Measurements from ENCODE around the gene CBFA2T2. TPM values are rescaled to one million over a fixed set of nuclear protein-coding genes. Genes with fewer than 3 reads are reported as not detected.

The CBFA2T2 gene
- polyA plus RNA-seq, 3 donors, result 1.7 to 9.7 (median 4.9) TPM

- Histone ChIP-seq H3K27me3 (ENCODE audit: control insufficient read depth in 2 of 2, insufficient read depth in 2 of 2, low read length in 2 of 2) (no peaks in the 10 kb centered on the region), H3K4me1 (ENCODE audit: control insufficient read depth in 1 of 2, insufficient read depth in 2 of 2, low read length in 2 of 2) (no peaks in the 10 kb centered on the region), H3K36me3 (replicated peaks in 1 of 2; ENCODE audit: control insufficient read depth in 1 of 2, insufficient read depth in 2 of 2, low read length in 2 of 2) (peaks cover 31 to 59% of the 10 kb centered on the region in 2 donors), H3K9ac (ENCODE audit: insufficient read depth, low read length, poor library complexity, severe bottlenecking) (no peak overlapping the region), H3K9me3 (replicated peaks in 1 of 2; ENCODE audit: control insufficient read depth in 1 of 2, insufficient read depth in 1 of 2, low read length in 2 of 2) (no peaks in the 10 kb centered on the region), H3K27ac (ENCODE audit: low read depth in 1 of 2, low read length in 2 of 2) (no peak overlapping the region), H3K79me2 (ENCODE audit: insufficient read depth, low read length) (no peaks in the 10 kb centered on the region), H2AFZ (ENCODE audit: insufficient read depth, low read depth, low read length, poor library complexity, severe bottlenecking) (no peak overlapping the region), H3K4me2 (replicated peaks; ENCODE audit: extremely low read depth, low read length, poor library complexity, severe bottlenecking) (no peak overlapping the region), H3K4me3 (replicated peaks in 1 of 3; ENCODE audit: low read depth in 2 of 3, low read length in 3 of 3) (no peak overlapping the region), H4K20me1 (ENCODE audit: insufficient read depth, low read length) (no peaks in the 10 kb centered on the region)
- TF ChIP-seq CTCF (IDR thresholded peaks at IDR 0.05), result no peak
- H3K4me3 Mint-ChIP-seq, result no peak overlapping the region
- DNase-seq, result no peak
- H3K27me3 Mint-ChIP-seq (ENCODE audit: low read depth in 3 of 3), result no peaks in the 10 kb centered on the region
- H3K9me3 Mint-ChIP-seq, result no peaks in the 10 kb centered on the region
- WGBS (ENCODE audit: insufficient coverage), result 92% methylated on average over 3 of the region's 4 CpGs
- H3K4me1 Mint-ChIP-seq, result no peaks in the 10 kb centered on the region
- intact Hi-C loops (cut with micrococcal nuclease), result no loop called here
- H3K27ac Mint-ChIP-seq, result no peak overlapping the region
- peaks cover 44 to 61% of the 10 kb centered on the region in 2 donors for H3K36me3 Mint-ChIP-seq
These were observed 155.1 kb downstream of the CBFA2T2 start for GRCh38 chr20:33645072-33645358.

- H3K36me3 ChIP-seq (replicated peaks in 1 of 2; ENCODE audit: control insufficient read depth in 1 of 2, insufficient read depth in 2 of 2, low read length in 2 of 2), result peaks cover 28 to 55% of the 10 kb centered on the region in 2 donors
These were observed 155.5 kb downstream of the CBFA2T2 start for GRCh38 chr20:33645396-33645795.

More at GRCh38 chr20:33645396-33645795, 155.5 kb downstream of the CBFA2T2 start:
- H3K36me3 Mint-ChIP-seq, result peaks cover 41 to 57% of the 10 kb centered on the region in 2 donors
- Histone ChIP-seq H3K4me2 (replicated peaks; ENCODE audit: extremely low read depth, low read length, poor library complexity, severe bottlenecking) (no peak overlapping the region), H3K9ac (ENCODE audit: insufficient read depth, low read length, poor library complexity, severe bottlenecking) (no peak overlapping the region), H2AFZ (ENCODE audit: insufficient read depth, low read depth, low read length, poor library complexity, severe bottlenecking) (no peak overlapping the region), H3K9me3 (replicated peaks in 1 of 2; ENCODE audit: control insufficient read depth in 1 of 2, insufficient read depth in 1 of 2, low read length in 2 of 2) (no peaks in the 10 kb centered on the region), H3K4me1 (ENCODE audit: control insufficient read depth in 1 of 2, insufficient read depth in 2 of 2, low read length in 2 of 2) (no peaks in the 10 kb centered on the region), H3K79me2 (ENCODE audit: insufficient read depth, low read length) (no peaks in the 10 kb centered on the region), H3K4me3 (replicated peaks in 1 of 3; ENCODE audit: low read depth in 2 of 3, low read length in 3 of 3) (no peak overlapping the region), H4K20me1 (ENCODE audit: insufficient read depth, low read length) (no peaks in the 10 kb centered on the region), H3K27me3 (ENCODE audit: control insufficient read depth in 2 of 2, insufficient read depth in 2 of 2, low read length in 2 of 2) (no peaks in the 10 kb centered on the region), H3K27ac (ENCODE audit: low read depth in 1 of 2, low read length in 2 of 2) (no peak overlapping the region)
- no peak overlapping the region for H3K4me3 Mint-ChIP-seq
- no peaks in the 10 kb centered on the region for H3K9me3 Mint-ChIP-seq
- no peaks in the 10 kb centered on the region for H3K27me3 Mint-ChIP-seq (ENCODE audit: low read depth in 3 of 3)
- intact Hi-C loops (cut with micrococcal nuclease), result no loop called here
- no CpG with 5 or more reads among the region's 2 CpGs for WGBS (ENCODE audit: insufficient coverage)
- no peak overlapping the region for H3K27ac Mint-ChIP-seq
- no peak for DNase-seq
- no peaks in the 10 kb centered on the region for H3K4me1 Mint-ChIP-seq
- no peak for TF ChIP-seq CTCF (IDR thresholded peaks at IDR 0.05)

All from CD14-positive monocyte (primary cell).